HG02943 (cell line): Measurements from ENCODE around the gene ZNF597.
"Not testable (repeated sequence)": the region's sequence is repeated elsewhere in the genome, so short reads cannot be mapped to it uniquely, and the experiment has no call there.

Experiments used
- ATAC-seq: cut with Tn5 transposase; IDR thresholded peaks from one replicate; pipeline ENCODE4 v1.9.1; 2021; ENCODE audit warnings: mild to moderate bottlenecking, low read depth, moderate library complexity; ENCODE audit not compliant: unreplicated experiment

The ZNF597 gene

GRCh38 chr16:3476409-3476808, 33.1 kb upstream of the ZNF597 start:
- no peak for ATAC-seq

GRCh38 chr16:3475604-3476375, 32.5 kb upstream of the ZNF597 start:
- no peak for ATAC-seq

- ATAC-seq = not testable (repeated sequence)
Measured at GRCh38 chr16:3474870-3475269, 31.6 kb upstream of the ZNF597 start.

GRCh38 chr16:3474136-3474779, 31.0 kb upstream of the ZNF597 start:
- no peak for ATAC-seq

- not testable (repeated sequence) for ATAC-seq
Measured at GRCh38 chr16:3473596-3473943, 30.3 kb upstream of the ZNF597 start.

GRCh38 chr16:3472878-3473595, 29.7 kb upstream of the ZNF597 start:
- no peak for ATAC-seq

- ATAC-seq = no peak
Measured at GRCh38 chr16:3471518-3472176, 28.3 kb upstream of the ZNF597 start.

- ATAC-seq = no peak
Measured at GRCh38 chr16:3470723-3471122, 27.4 kb upstream of the ZNF597 start.

- no peak for ATAC-seq
Measured at GRCh38 chr16:3469736-3470135, 26.4 kb upstream of the ZNF597 start.

GRCh38 chr16:3468501-3468900, 25.2 kb upstream of the ZNF597 start:
- ATAC-seq = no peak

- ATAC-seq = no peak
Measured at GRCh38 chr16:3467921-3468320, 24.6 kb upstream of the ZNF597 start.

- no peak for ATAC-seq
Measured at GRCh38 chr16:3467182-3467581, 23.9 kb upstream of the ZNF597 start.

- ATAC-seq = no peak
Measured at GRCh38 chr16:3465911-3466584, 22.7 kb upstream of the ZNF597 start.

- no peak for ATAC-seq
Measured at GRCh38 chr16:3465301-3465700, 22.0 kb upstream of the ZNF597 start.

GRCh38 chr16:3461151-3461550, 17.8 kb upstream of the ZNF597 start:
- no peak for ATAC-seq

GRCh38 chr16:3460585-3460984, 17.3 kb upstream of the ZNF597 start:
- no peak for ATAC-seq

GRCh38 chr16:3460121-3460520, 16.8 kb upstream of the ZNF597 start:
- ATAC-seq = no peak

GRCh38 chr16:3459401-3460090, 16.2 kb upstream of the ZNF597 start:
- no peak for ATAC-seq

- ATAC-seq = no peak
Measured at GRCh38 chr16:3458852-3459361, 15.6 kb upstream of the ZNF597 start.
